Stimulated activated CD8-positive, alpha-beta memory T cell treated with anti-CD3 and anti-CD28 coated beads, Interleukin-4, amount 100 ng/mL, for 24 hours (primary cell): Measurements from ENCODE around the gene FAM177B.
A peak's percentile ranks its signal among the peaks of the same experiment; 100 is the strongest.

ENCODE experiments used
- DNase-seq: peaks from one replicate; pipeline ENCODE4 v3.0.0-alpha.2; 2020; ENCODE audit warnings: low read depth

The FAM177B gene

GRCh38 chr1:222736972-222737371, at the start of gene FAM177B:
FAM177B (plus strand) TSS chr1:222737202; CDS start chr1:222746546, 9,344 bp downstream.
- DNase-seq, result no peak

- no peak for DNase-seq
These were observed 46.0 kb upstream of the FAM177B start for GRCh38 chr1:222691016-222691415.

- no peak for DNase-seq
These were observed 42.1 kb upstream of the FAM177B start for GRCh38 chr1:222694927-222695326.

GRCh38 chr1:222696741-222697140, 40.3 kb upstream of the FAM177B start:
- no peak for DNase-seq

- no peak for DNase-seq
These were observed 39.8 kb upstream of the FAM177B start for GRCh38 chr1:222697203-222697602.

- DNase-seq, result no peak
These were observed 39.2 kb upstream of the FAM177B start for GRCh38 chr1:222697826-222698225.

- DNase-seq, result no peak
These were observed 34.8 kb upstream of the FAM177B start for GRCh38 chr1:222702210-222702609.

GRCh38 chr1:222704260-222704659, 32.7 kb upstream of the FAM177B start:
- no peak for DNase-seq

GRCh38 chr1:222706815-222707214, 30.2 kb upstream of the FAM177B start:
- DNase-seq, result no peak

- no peak for DNase-seq
These were observed 27.3 kb upstream of the FAM177B start for GRCh38 chr1:222709700-222710153.

- peak; percentile 34 for DNase-seq
These were observed 25.4 kb upstream of the FAM177B start for GRCh38 chr1:222711319-222712252.

- DNase-seq, result peak; percentile 96
These were observed 24.5 kb upstream of the FAM177B start, which contains the start of the genes AIDA and BROX for GRCh38 chr1:222712253-222713090. AIDA (minus strand) TSS chr1:222712491; CDS start chr1:222712317, 174 bp downstream. BROX (plus strand) TSS chr1:222712564; CDS start chr1:222715700, 3,136 bp downstream.

GRCh38 chr1:222713091-222713961, 23.7 kb upstream of the FAM177B start:
- DNase-seq, result peak; percentile 88

GRCh38 chr1:222716393-222716792, 20.6 kb upstream of the FAM177B start:
- DNase-seq, result no peak

GRCh38 chr1:222728746-222729145, 8.3 kb upstream of the FAM177B start:
- no peak for DNase-seq

- DNase-seq, result no peak
These were observed 6.1 kb upstream of the FAM177B start for GRCh38 chr1:222730866-222731265.

GRCh38 chr1:222732216-222733159, 4.5 kb upstream of the FAM177B start:
- no peak for DNase-seq

GRCh38 chr1:222734740-222735139, 2.3 kb upstream of the FAM177B start:
- DNase-seq, result no peak

- no peak for DNase-seq
These were observed 532 bp upstream of the FAM177B start for GRCh38 chr1:222736470-222736869.

GRCh38 chr1:222739465-222739864, 2.5 kb downstream of the FAM177B start:
- DNase-seq, result no peak
